Mesendoderm (in vitro differentiated cells): ENCODE measurements around the gene CD300A.
"Not testable (repeated sequence)": the region's sequence is repeated elsewhere in the genome, so short reads cannot be mapped to it uniquely, and the experiment has no call there.

Experiments used
- DNase-seq: peaks from one replicate; pipeline ENCODE4 v3.0.0; 2013
- H2AK5ac ChIP-seq: 2 replicates; pipeline ENCODE4 v1.6.1; 2013; ENCODE audit warnings: low read length, inconsistent platforms
- H2BK120ac ChIP-seq: 2 replicates; pipeline ENCODE4 v1.6.1; 2013; ENCODE audit warnings: low read depth, mild to moderate bottlenecking, low read length, moderate library complexity, mixed read lengths
- H2BK15ac ChIP-seq: replicated peaks from 2 replicates; pipeline ENCODE4 v1.6.1; 2013; ENCODE audit warnings: low read depth, mild to moderate bottlenecking, moderate library complexity
- H2BK5ac ChIP-seq: 2 replicates; pipeline ENCODE4 v1.6.1; 2013; ENCODE audit warnings: low read length, inconsistent platforms
- H3K18ac ChIP-seq: 2 replicates; pipeline ENCODE4 v1.6.1; 2013; ENCODE audit warnings: mild to moderate bottlenecking, low read length, mixed read lengths
- H3K23ac ChIP-seq: one replicate; pipeline ENCODE4 v1.6.1; 2013; ENCODE audit warnings: low read length
- H3K27ac ChIP-seq: 2 replicates; pipeline ENCODE4 v1.5.1; 2013; ENCODE audit warnings: low read depth, mild to moderate bottlenecking, inconsistent platforms, low read length, moderate library complexity
- H3K27me3 ChIP-seq: 2 replicates; pipeline ENCODE4 v1.6.1; 2013; ENCODE audit warnings: low read length, control low read depth, mild to moderate bottlenecking, inconsistent platforms; ENCODE audit not compliant: insufficient read depth, poor library complexity
- H3K36me3 ChIP-seq: 2 replicates; pipeline ENCODE4 v1.6.1; 2013; ENCODE audit warnings: low read length, inconsistent platforms; ENCODE audit not compliant: control insufficient read depth, insufficient read depth
- H3K4ac ChIP-seq: one replicate; pipeline ENCODE4 v1.6.1; 2013; ENCODE audit warnings: low read depth, mild to moderate bottlenecking, low read length, moderate library complexity
- H3K4me1 ChIP-seq: 2 replicates; pipeline ENCODE4 v1.6.1; 2013; ENCODE audit warnings: low read depth, low read length, inconsistent platforms; ENCODE audit not compliant: control insufficient read depth
- H3K4me2 ChIP-seq: 2 replicates; pipeline ENCODE4 v1.6.1; 2013; ENCODE audit warnings: low read length
- H3K4me3 ChIP-seq: 2 replicates; pipeline ENCODE4 v1.5.1; 2013; ENCODE audit warnings: mild to moderate bottlenecking, low read length
- H3K56ac ChIP-seq: one replicate; pipeline ENCODE4 v1.6.1; 2013; ENCODE audit warnings: low read length
- H3K79me1 ChIP-seq: 2 replicates; pipeline ENCODE4 v1.6.1; 2013; ENCODE audit warnings: low read length, inconsistent platforms
- H3K79me2 ChIP-seq: 2 replicates; pipeline ENCODE4 v1.6.1; 2013; ENCODE audit warnings: mild to moderate bottlenecking, low read length; ENCODE audit not compliant: control insufficient read depth, insufficient read depth
- H3K9ac ChIP-seq: 2 replicates; pipeline ENCODE4 v1.6.1; 2013; ENCODE audit warnings: low read length, inconsistent platforms
- H4K5ac ChIP-seq: one replicate; pipeline ENCODE4 v1.6.1; 2013; ENCODE audit warnings: low read length
- H4K8ac ChIP-seq: one replicate; pipeline ENCODE4 v1.6.1; 2013; ENCODE audit warnings: low read depth, mild to moderate bottlenecking, control low read depth, low read length, moderate library complexity
- WGBS: extraction: QIAGEN DNeasy Blood & Tissue Kit; methylation state at CpG from one replicate; pipeline ENCODE4 v1.1.7; 2013; ENCODE audit warnings: low lambda C conversion rate, missing lambda C conversion rate; ENCODE audit not compliant: insufficient coverage; ENCODE audit errors: extremely low coverage; 5-methylcytosine and 5-hydroxymethylcytosine counted together

Gene CD300A

DNA sequence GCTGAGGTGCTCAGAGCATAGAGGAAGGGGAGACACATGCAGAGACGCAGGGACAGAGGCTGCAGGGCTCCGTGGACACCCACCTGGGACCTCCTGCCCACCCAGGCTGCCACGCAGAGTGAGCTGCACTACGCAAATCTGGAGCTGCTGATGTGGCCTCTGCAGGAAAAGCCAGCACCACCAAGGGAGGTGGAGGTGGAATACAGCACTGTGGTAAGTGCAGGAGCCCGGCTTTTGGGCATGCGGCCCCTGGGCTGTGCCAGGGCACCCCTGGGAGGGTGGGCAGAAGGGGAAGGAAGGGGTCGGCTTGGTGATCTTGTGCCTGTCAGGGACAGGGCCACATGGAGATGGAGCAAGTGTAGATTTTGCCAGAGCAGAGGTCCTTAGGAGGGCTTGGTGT lies 15.2 kb downstream of the CD300A start:
- H4K8ac ChIP-seq = no peak overlapping the region
- no peak overlapping the region for H3K56ac ChIP-seq
- no CpG with 5 or more reads among the region's 7 CpGs for WGBS
- H3K27me3 ChIP-seq = no peaks in the 10 kb centered on the region
- no peaks in the 10 kb centered on the region for H3K79me2 ChIP-seq
- H3K27ac ChIP-seq = no peak overlapping the region
- H3K23ac ChIP-seq = no peak overlapping the region
- H2BK15ac ChIP-seq = no peak overlapping the region
- no peak overlapping the region for H3K4me3 ChIP-seq
- no peak overlapping the region for H4K5ac ChIP-seq
- H2AK5ac ChIP-seq = no peak overlapping the region
- no peak overlapping the region for H2BK5ac ChIP-seq
- no peaks in the 10 kb centered on the region for H3K4me1 ChIP-seq
- no peaks in the 10 kb centered on the region for H3K36me3 ChIP-seq
- H3K4ac ChIP-seq = no peak overlapping the region
- no peak overlapping the region for H3K18ac ChIP-seq
- no peaks in the 10 kb centered on the region for H3K79me1 ChIP-seq
- H3K4me2 ChIP-seq = no peak overlapping the region
- H3K9ac ChIP-seq = no peak overlapping the region
- no peak overlapping the region for H2BK120ac ChIP-seq
- DNase-seq = no peak

DNA sequence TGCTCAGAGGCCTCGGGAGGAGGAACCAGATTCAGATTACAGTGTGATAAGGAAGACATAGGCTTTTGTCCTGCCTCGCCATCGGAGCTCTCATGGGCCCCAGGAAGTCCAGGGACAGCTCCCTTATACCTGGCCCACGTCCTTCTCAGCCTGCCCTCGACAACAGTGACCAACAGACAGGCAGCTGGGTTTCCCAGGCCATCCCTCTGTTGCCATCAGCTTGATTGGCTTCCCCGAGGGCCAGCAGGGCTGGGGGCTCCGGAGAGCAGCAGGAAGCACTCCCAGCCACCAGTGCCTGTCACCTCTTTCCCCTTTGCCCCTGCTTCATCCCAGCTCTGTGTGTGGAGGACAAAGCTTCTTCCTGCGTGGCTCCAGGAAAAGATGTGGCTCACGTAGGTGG lies 17.6 kb downstream of the CD300A start:
- WGBS = no CpG with 5 or more reads among the region's 9 CpGs
- H3K79me2 ChIP-seq = no peaks in the 10 kb centered on the region

DNA sequence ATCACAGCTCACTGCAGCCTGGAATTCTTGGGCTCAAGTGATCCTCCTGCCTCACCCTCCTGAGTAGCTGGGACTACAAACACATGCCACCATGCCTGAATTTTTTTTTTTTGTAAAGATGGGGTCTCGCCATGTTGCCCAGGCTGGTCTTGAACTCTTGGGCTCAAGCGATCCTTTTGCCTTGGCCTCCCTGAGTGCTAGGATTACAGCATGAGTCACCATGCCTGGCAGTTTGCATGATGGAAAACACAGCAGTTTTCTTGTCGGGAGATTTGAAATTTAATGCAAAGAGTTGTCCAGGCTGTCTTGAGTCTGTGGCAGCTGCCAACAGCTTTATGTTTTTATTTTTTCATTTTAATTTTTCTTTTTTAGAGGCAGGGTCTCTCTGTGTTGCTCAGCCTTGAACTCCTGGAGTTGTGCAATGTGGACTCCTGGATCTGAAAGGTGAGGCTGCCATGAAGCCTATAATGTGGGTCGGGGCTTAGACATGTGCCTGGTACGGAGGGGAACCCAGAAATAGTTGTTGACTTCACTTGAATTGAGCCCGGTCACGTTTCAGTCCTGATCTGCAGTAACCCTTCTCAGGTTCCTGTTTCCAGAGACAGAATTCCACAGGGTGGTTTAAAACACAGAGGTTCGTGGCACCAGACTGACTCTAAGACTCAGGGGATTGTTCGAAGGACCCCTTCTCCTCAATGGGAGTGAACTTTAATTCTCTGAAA lies 18.7 kb downstream of the CD300A start:
- Histone ChIP-seq H2BK5ac (no peak overlapping the region), H3K9ac (no peak overlapping the region), H3K4me1 (no peaks in the 10 kb centered on the region), H3K56ac (no peak overlapping the region), H3K27me3 (no peaks in the 10 kb centered on the region), H3K23ac (no peak overlapping the region), H4K8ac (no peak overlapping the region), H3K36me3 (no peaks in the 10 kb centered on the region), H3K4me3 (no peak overlapping the region), H3K79me1 (no peaks in the 10 kb centered on the region), H2AK5ac (no peak overlapping the region), H3K27ac (no peak overlapping the region), H3K4ac (no peak overlapping the region), H3K4me2 (no peak overlapping the region), H3K79me2 (no peaks in the 10 kb centered on the region), H3K18ac (no peak overlapping the region), H2BK15ac (no peak overlapping the region), H2BK120ac (no peak overlapping the region), H4K5ac (no peak overlapping the region)
- DNase-seq = no peak
- no CpG with 5 or more reads among the region's 9 CpGs for WGBS

More for the DNA sequence above, 17.6 kb downstream of the CD300A start:
- Histone ChIP-seq H2BK15ac (no peak overlapping the region), H4K5ac (no peak overlapping the region), H3K79me1 (no peaks in the 10 kb centered on the region), H3K4me2 (no peak overlapping the region), H2BK5ac (no peak overlapping the region), H3K4me3 (no peak overlapping the region), H3K18ac (no peak overlapping the region), H3K9ac (no peak overlapping the region), H4K8ac (no peak overlapping the region), H2BK120ac (no peak overlapping the region), H3K4me1 (no peaks in the 10 kb centered on the region), H3K36me3 (no peaks in the 10 kb centered on the region), H3K23ac (no peak overlapping the region), H3K27me3 (no peaks in the 10 kb centered on the region), H3K4ac (no peak overlapping the region), H3K56ac (no peak overlapping the region), H2AK5ac (no peak overlapping the region), H3K27ac (no peak overlapping the region)
- DNase-seq = no peak

DNA sequence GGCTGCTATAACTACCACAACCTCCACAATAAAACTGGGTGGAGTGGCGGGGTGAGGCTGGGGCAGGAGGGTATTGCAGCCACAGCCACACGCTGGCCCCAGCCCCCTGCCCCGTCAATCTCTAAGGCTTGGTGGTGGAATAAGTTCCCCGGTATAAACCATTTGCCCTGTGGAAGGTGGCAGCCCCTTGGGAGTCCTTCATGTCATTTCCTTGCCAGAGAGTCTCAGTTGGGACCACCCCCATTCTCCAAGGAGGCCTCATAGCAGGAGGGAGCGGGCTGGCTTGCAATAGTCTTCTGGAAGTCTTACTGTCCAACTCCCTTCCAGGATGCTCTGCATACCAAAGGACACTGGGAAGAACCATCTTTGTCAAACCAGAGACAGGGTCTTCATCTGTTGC lies 19.4 kb downstream of the CD300A start:
- no peak overlapping the region for H3K4ac ChIP-seq

DNA sequence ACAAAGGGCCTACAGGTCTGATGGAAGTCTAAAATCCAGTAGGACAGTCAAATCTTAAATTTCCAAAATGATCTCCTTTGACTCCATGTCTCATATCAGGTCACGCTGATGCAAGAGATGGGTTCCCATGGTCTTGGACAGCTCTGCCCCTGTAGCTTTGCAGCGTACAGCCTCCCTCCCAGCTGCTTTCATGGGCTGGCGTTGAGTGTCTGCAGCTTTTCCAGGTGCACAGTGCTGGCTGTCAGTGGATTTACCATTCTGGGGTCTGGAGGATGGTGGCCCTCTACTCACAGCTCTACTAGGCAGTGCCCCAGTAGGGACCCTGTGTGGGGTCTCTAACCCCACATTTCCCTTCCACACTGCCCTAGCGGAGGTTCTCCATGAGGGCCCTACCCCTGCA lies 21.8 kb downstream of the CD300A start:
- not testable (repeated sequence) for H2BK15ac ChIP-seq, H3K56ac ChIP-seq, H3K4me3 ChIP-seq, H2AK5ac ChIP-seq, H3K79me1 ChIP-seq, H3K4me2 ChIP-seq, H3K27me3 ChIP-seq, DNase-seq, H4K5ac ChIP-seq, H2BK5ac ChIP-seq, H3K18ac ChIP-seq, H3K4me1 ChIP-seq, H2BK120ac ChIP-seq, H3K79me2 ChIP-seq, H4K8ac ChIP-seq, H3K23ac ChIP-seq, H3K36me3 ChIP-seq, H3K9ac ChIP-seq, H3K27ac ChIP-seq, H3K4ac ChIP-seq
- no CpG with 5 or more reads among the region's 4 CpGs for WGBS

More for the DNA sequence above, 19.4 kb downstream of the CD300A start:
- Histone ChIP-seq H3K27ac (no peak overlapping the region), H2AK5ac (no peak overlapping the region), H3K4me1 (no peaks in the 10 kb centered on the region), H2BK5ac (no peak overlapping the region), H2BK15ac (no peak overlapping the region), H3K23ac (no peak overlapping the region), H3K27me3 (no peaks in the 10 kb centered on the region), H3K18ac (no peak overlapping the region), H3K36me3 (no peaks in the 10 kb centered on the region), H3K9ac (no peak overlapping the region), H3K4me2 (no peak overlapping the region), H3K79me1 (no peaks in the 10 kb centered on the region), H2BK120ac (no peak overlapping the region), H3K4me3 (no peak overlapping the region), H4K5ac (no peak overlapping the region), H3K56ac (no peak overlapping the region), H3K79me2 (no peaks in the 10 kb centered on the region), H4K8ac (no peak overlapping the region)
- no CpG with 5 or more reads among the region's 5 CpGs for WGBS
- no peak for DNase-seq

DNA sequence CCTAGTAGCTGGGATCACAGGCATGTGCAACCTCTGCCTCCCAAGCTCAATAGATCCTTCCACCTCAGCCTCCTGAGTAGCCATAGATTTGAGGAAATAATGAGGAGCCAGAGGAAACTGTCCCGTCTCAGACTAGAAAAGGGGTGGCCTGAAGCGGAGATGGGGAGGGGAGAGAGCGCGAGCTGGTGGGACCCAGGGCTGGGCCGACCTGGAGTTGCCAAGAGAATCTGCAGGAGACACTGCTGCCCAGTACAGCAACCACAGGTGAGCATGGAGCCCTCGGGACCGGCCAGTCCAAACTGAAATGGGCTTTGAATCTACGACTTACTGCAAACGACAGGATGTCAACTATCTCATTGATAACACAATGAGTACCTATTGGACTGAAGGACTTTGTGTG lies 24.3 kb downstream of the CD300A start:
- Histone ChIP-seq H3K4ac (no peak overlapping the region), H2BK5ac (no peak overlapping the region), H2BK120ac (no peak overlapping the region), H3K56ac (no peak overlapping the region), H4K5ac (no peak overlapping the region), H3K4me2 (no peak overlapping the region), H3K4me1 (no peaks in the 10 kb centered on the region), H3K4me3 (no peak overlapping the region), H3K79me2 (no peaks in the 10 kb centered on the region), H2BK15ac (no peak overlapping the region), H3K36me3 (no peaks in the 10 kb centered on the region), H3K79me1 (no peaks in the 10 kb centered on the region), H2AK5ac (no peak overlapping the region), H3K27me3 (no peaks in the 10 kb centered on the region), H4K8ac (no peak overlapping the region), H3K23ac (no peak overlapping the region), H3K9ac (no peak overlapping the region), H3K27ac (no peak overlapping the region), H3K18ac (no peak overlapping the region)
- WGBS = no CpG with 5 or more reads among the region's 9 CpGs
- DNase-seq = no peak
